HG02870 (cell line): Measurements from ENCODE around the gene USPL1.

Experiments used
- ATAC-seq: cut with Tn5 transposase; IDR thresholded peaks from one replicate; pipeline ENCODE4 v1.9.1; 2021; ENCODE audit warnings: mild to moderate bottlenecking, moderate library complexity; ENCODE audit not compliant: unreplicated experiment

Gene USPL1

GRCh38 chr13:30654430-30654829, 36.7 kb downstream of the USPL1 start:
- peak; percentile 85 for ATAC-seq

- no peak for ATAC-seq
These were observed 38.5 kb downstream of the USPL1 start for GRCh38 chr13:30656178-30656577.

GRCh38 chr13:30659980-30660379, 42.3 kb downstream of the USPL1 start:
- ATAC-seq, result no peak

DNA sequence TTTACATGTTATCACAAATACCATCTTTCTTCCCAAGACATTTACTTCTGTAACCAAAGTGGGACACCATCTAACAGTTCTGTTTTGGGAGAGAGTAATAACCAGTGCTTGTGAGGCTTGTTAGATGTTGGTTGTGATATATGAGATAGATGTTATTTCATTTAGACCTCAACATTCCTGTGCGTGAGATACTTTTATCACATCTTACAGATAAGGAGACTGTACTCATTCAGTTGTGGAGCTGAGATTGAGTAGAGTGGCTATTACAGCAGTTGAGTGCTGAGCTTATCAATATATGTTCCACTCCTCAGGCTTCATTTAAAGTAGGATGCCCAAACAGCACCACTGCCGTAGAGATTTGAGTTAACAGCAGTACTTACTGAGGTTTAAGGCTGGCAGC, 43.1 kb downstream of the USPL1 start:
- no peak for ATAC-seq

DNA sequence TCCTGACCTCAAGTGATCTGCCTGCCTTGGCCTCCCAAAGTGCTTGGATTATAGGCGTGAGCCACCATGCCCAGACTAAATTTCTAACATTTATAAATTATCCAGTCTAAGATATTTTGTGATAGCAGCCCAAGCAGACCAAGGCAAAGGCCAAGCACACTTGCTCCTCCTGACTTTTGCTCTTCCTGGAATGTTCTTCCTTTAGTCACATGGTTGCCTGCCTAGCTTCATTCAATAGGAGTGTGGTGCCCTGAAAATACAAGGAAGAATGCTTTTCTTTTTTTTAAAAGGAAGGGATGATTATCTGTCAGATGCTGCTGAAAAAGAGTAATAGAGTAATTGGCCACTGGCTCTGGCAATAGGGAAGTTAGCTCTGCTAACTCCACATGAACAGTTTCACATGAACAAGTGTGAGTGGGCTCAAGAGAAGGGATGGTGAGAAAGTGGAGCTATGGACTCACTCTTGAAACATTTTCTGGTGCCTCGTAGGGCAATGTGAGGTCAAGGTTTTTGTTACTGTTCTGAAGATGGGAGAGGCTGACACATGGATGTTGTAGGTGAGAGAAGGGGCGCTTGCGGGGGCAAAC, 47.1 kb downstream of the USPL1 start:
- no peak for ATAC-seq

- no peak for ATAC-seq
These were observed 47.9 kb downstream of the USPL1 start for GRCh38 chr13:30665638-30666037.

- ATAC-seq, result no peak
These were observed 48.4 kb downstream of the USPL1 start for GRCh38 chr13:30666113-30666512.

- ATAC-seq, result no peak
These were observed 49.3 kb downstream of the USPL1 start for GRCh38 chr13:30667014-30667413.

DNA sequence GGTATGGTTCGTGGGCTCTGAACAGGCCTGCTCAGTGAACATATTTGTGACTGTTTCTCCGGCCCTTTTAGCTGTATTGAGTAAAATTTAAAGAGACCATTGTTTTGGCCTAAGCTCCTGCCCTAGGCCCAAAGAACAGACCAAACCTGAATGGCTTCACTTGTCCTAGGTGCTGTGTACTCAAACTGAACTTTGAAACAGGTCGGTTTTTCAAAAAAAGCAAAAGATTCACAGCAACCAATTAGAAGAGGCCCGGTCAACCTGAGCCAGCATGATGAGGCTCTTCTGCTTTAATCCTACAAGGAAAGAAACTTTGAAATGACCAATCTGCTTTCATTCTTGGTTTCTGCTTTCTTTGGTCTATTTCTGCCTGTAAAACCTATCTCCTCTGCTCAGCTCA, 50.6 kb downstream of the USPL1 start:
- no peak for ATAC-seq

DNA sequence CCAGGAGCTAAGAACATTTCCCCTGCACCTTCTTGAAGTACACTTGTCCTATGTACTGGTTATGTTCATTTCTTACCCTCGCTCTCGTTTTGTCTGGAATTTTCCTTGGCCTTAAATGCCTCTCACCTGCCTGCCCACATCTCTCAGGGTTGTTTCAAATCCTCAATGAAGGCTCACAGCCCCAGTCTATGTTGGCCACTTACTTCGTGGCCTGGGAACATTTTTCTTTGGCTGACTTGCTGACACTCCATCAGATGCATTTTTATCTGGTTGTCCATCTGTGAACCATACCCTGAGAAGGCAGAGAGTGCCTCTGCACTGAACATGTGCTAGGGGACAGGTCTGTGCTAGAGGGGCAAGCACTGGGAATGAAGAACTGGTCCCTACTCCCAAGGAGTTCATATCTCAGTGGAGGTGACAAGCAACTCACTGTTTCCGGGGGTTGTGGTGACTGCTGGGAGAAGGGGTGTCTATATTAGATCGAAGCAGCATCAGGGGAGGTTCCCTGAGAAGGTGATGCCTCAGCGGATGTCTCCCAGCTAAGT, 53.6 kb downstream of the USPL1 start:
- no peak for ATAC-seq

- peak; percentile 88 for ATAC-seq
These were observed 56.2 kb downstream of the USPL1 start for GRCh38 chr13:30673669-30674521.

- ATAC-seq, result no peak
These were observed 58.0 kb downstream of the USPL1 start for GRCh38 chr13:30675717-30676116.

- no peak for ATAC-seq
These were observed 59.0 kb downstream of the USPL1 start for GRCh38 chr13:30676672-30677071.

GRCh38 chr13:30679483-30680330, 62.0 kb downstream of the USPL1 start:
- ATAC-seq, result peak; percentile 61

- ATAC-seq, result no peak
These were observed 64.1 kb downstream of the USPL1 start for GRCh38 chr13:30681843-30682242.

- no peak for ATAC-seq
These were observed 67.7 kb downstream of the USPL1 start for GRCh38 chr13:30685320-30685859.

DNA sequence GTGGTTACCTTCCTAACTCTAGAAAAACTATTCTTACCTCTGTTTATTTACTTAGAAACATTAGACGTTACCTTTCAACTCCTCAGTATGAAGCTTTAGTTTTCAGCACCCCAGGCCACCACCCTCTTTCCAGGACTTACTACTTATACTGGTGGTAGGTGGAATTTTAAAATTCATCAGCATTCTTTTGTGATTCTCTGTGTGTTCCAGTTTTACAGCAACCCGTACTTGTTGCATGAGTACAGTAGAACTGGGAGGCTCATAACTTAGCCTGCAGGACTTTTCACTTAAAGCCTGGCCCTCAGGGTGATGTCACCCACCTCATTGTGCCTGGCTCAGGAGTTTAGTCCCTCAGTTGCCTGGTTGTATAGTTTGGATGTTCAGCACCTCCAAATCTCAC, 68.3 kb downstream of the USPL1 start:
- no peak for ATAC-seq

GRCh38 chr13:30687601-30688000, 69.9 kb downstream of the USPL1 start:
- ATAC-seq, result no peak

- ATAC-seq, result no peak
These were observed 72.0 kb downstream of the USPL1 start for GRCh38 chr13:30689752-30690151.

- no peak for ATAC-seq
These were observed 72.8 kb downstream of the USPL1 start for GRCh38 chr13:30690282-30691188.
